Measurements from ENCODE around the gene TAAR6.
"Not testable (repeated sequence)": the region's sequence is repeated elsewhere in the genome, so short reads cannot be mapped to it uniquely, and the experiment has no call there.

TAAR6 gene, protein sequence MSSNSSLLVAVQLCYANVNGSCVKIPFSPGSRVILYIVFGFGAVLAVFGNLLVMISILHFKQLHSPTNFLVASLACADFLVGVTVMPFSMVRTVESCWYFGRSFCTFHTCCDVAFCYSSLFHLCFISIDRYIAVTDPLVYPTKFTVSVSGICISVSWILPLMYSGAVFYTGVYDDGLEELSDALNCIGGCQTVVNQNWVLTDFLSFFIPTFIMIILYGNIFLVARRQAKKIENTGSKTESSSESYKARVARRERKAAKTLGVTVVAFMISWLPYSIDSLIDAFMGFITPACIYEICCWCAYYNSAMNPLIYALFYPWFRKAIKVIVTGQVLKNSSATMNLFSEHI
- 0 reads per million in 2 donors for total RNA-seq

DNA sequence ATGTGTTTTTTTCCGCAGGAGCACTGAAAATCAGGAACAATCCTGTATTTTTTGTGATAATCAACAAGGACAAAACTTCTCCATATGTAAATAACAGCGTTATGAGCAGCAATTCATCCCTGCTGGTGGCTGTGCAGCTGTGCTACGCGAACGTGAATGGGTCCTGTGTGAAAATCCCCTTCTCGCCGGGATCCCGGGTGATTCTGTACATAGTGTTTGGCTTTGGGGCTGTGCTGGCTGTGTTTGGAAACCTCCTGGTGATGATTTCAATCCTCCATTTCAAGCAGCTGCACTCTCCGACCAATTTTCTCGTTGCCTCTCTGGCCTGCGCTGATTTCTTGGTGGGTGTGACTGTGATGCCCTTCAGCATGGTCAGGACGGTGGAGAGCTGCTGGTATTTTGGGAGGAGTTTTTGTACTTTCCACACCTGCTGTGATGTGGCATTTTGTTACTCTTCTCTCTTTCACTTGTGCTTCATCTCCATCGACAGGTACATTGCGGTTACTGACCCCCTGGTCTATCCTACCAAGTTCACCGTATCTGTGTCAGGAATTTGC, at the start of gene TAAR6:
Gene TAAR6 (plus strand): TSS at position 102 of the 557 bp plus-strand sequence. CDS start 0 bp downstream, at position 102.
- DNase-seq: no peak

DNA sequence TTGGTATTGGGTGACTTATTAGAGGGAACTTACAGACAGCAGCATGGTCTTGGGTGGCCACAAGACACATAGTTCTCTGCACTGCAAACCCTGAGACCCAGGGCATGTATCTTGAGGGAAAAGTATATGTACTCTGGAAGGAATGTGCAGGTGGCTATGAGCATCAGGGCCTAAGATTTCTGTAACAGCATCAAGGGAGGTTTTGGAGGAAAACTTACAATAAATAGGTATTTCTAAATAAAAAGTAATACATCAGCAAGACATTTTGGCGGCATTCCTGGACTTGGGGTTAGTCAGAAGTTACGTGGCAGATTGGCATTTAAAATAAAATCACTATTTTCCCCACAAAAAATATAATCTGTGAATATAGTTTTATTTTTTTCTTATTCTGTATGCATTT, 49.2 kb upstream of the TAAR6 start:
- no peak for DNase-seq

DNA sequence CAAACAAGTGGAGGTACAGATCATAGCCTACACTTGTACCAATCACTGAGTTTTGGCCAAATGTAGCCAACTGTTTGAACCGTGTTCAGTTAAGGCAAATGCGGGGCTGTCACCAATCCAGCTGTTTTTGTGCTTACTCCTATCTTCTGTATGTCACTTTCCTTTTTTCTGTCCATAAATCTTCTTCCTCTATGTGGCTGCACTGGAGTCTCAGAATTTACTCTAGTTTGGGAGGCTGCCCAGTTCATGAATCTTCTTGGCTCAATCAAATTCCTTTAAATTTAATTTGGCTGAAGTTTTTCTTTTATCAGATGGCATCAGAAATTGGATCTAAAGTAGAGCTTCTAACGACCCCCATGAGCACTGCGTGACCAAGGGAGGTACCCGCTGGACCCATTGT, 45.5 kb upstream of the TAAR6 start:
- DNase-seq: no peak

DNA sequence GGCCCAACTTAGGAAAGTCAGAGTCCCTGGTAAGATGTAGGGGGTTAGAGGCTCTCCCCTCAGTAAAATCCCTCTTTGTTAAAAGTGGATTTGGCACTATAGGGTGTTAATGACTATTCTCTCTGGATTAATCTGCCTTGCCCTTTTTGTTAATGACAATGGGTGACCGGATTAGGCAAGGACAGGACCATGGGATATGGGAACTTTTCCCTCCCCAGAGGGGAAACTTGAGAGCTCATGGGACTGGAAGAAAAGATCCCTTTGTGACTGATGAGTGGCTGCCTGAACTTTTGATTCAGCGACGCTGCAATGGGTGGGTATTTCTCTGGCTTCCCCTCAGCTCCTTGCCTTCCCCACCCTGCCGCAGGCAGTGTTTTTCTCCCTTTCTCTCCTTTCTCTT, 44.3 kb upstream of the TAAR6 start:
- no peak for DNase-seq

DNA sequence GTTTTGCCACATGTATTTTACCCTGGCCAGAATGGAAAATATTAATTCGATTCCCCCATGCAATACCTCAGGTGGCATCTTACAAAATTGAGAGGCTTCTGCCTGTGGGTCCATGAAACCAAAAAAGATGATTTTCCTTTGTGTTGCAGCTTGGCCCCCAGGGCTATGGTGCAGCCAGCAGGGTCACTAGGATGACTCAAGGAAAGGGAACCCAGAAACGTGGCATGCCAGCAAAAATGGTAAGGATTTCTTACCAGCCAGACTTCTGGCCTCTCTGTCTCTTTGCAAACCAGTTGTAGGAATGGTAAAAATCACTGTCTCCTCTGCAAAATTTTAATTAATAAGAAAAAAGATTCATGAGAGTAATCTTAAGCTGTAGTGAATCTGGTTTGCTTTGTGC, 43.7 kb upstream of the TAAR6 start:
- no peak for DNase-seq

DNA sequence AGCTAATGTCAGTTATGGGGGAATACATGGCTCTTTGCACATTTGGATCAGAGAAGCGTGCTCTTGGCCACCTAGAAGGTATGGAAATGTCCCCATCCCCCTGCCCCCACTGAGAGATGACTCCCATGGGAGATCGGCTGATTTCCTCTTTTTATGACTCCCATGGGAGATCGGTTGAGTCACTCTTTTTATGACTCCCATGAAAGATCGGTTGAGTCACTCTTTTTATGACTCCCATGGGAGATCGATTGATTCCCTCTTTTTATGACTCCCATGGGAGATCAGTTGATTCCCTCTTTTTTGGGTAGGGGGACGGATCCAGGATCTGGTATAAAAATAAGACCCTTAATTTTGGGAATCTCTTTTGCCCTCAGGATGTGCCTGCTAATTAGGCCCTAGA, 42.3 kb upstream of the TAAR6 start:
- DNase-seq: no peak

DNA sequence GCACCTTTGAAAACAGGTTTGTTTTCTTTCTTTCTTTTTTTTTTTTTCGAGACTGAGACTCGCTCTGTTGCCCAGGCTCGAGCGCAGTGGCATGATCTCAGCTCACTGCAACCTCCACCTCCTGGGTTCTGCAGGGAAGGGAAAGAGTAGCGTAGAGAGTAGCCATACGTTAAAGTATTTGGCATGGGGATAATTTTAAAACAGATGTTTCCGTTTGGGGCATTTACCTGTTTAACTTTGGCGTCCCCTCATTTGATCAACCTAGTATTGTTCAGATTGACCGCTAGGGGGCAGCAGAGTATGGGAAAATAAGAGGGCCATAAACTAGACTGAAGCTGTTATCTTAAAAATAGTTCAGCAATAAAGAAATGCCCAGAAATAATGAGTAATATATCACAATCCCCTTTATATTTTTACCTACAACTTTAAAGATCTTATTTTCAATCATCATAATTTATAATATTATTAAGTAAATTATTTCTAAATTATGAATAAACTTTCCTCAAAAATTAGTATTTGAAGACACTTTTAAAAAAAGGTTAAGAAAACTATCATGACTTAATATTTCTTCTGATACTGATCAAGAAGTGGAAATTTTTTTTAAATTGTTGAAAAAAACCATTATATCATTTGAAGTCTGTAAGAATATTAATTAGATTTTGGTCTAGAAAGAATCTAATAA, 39.7 kb upstream of the TAAR6 start:
- DNase-seq: no peak

DNA sequence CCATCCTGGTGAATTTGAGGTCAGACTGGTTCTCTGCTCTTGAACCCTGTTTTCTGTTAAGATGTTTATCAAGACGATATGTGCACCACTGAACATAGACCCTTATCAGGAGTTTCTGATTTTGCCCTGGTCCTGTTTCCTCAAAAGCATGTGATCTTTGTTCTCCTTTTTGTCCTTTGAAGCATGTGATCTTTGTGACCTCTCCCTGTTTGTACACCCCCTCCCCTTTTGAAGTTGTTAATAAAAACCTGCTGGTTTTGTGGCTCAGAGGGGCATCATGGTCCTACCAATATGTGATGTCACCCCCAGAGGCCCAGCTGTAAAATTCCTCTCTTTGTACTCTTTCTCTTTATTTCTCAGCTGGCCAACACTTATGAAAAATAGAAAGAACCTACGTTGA, 35.6 kb upstream of the TAAR6 start:
- not testable (repeated sequence) for DNase-seq

DNA sequence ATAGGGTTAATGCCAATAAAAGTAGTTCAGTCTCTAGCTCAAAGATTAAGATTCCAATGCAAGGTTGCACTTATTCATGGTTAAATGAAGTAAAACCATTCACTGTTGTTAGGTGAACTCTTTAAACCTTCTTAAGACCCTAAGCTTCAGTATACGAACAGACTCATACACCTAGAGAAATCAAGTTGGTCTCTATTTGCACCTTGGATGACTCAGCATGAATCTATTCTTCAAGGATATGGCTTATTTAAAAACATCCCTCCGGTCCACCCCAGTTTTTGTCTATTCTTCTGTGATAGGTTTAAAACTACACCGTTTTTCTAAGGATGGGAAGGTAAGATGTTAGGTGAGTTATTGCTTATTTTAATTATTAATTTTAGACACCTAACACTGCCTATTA, 33.0 kb upstream of the TAAR6 start:
- DNase-seq: no peak

DNA sequence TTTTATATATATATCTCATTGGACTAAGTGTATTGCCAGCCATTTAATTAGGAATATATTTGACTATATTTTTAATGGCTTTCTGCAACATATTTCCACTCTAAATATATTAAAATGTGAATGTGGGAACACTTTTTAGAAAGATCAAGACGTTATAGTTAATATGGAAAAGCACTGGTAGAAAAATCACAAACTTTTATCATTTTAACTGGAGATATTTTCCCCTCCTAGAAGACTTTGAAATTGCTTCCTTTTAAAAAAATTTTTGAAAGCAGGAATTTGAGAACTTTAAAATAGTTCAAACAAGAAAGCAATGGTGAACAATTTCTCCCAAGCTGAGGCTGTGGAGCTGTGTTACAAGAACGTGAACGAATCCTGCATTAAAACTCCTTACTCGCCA, 32.1 kb upstream of the TAAR6 start, which contains the start of gene TAAR9:
Gene TAAR9 (plus strand): TSS at position 301 of the 400 bp plus-strand sequence. CDS start 13 bp downstream, at position 314.
- no peak for DNase-seq

DNA sequence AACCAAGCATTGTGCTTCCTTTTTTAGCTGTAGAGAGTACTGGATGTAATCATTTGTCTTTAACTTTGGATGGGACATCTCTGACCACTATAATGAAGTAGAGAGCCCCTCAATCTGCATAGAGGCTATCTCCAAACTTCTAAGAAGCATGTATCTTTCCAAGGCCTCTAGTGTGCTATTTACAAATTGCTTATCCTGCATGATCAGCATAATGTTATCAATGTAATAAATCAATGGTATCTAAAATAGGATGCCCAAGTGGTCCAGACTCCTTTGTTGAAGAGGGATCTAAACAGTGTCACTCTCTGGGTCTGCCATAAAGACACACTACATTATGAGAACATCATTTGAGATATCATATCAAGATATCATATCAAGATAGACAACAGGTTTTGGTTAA, 25.3 kb upstream of the TAAR6 start:
- DNase-seq: no peak

DNA sequence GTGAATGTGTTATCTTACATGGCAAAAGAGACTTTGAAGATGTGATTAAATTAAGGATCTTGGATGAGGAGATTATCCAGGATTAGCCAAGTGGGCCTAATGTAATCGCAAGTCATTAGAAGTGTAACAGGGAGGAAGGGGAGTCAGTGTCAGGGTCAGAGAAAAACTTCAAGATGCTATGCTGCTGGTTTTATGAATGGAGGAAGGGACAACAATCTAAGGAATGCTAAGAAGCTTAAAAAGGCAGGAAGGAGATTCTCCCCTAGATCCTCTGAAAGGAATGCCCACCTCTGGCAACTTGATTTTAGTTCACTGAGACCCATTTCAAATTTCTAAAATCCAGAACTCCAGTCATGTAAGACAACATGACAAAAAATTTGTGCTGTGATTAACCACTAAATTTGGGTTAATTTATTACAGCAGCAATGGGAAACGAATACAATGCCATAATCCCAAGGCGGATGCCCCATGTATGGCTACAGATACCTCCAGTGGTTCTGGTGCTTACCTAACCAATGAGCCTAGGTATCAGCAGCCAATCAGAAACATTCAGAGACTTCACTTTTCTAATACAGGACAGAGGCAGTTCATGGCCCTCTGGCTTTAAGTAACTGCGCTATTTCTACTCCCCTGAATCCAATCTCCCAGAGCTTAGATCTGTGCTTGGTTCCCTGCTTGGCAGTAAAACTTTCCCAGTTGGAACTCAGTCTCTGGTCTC, 21.2 kb upstream of the TAAR6 start:
- no peak for DNase-seq

DNA sequence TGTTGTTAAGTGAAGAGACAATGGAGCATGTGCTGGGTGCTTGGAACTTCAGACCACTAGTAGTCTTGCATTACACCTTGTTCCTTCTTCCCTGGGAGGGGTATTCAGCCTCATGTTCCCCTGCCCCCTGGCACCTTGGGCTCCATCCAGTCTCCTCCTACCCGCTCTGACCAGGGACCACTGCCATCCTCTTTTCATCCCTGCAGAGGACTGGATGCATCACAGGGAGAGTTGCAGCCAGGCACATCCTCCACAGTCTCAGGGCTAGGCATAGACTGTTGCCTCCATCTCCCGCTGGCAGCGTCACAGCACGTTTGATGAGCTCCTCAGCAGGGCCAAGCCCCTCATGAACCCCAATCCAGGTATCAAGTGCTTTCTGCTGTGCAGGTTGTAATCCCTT, 18.9 kb upstream of the TAAR6 start:
- no peak for DNase-seq

DNA sequence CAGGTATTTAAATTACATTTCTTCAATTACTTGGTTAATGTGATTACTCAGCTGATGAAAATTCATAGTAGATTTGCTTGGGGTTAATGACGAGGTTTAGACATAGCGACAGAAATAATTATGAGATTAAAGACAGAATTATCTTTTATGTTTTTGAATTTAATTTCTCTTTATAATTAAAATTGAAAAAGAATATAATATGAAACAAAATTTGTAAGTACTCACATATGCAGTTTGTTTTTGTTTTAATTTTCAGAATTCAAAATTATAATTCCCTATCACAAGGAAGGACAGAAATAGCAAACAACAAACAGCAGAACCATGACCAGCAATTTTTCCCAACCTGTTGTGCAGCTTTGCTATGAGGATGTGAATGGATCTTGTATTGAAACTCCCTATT, 17.8 kb upstream of the TAAR6 start, which contains the start of gene TAAR8:
Gene TAAR8 (plus strand): TSS at position 301 of the 400 bp plus-strand sequence. CDS start 21 bp downstream, at position 322.
- DNase-seq: no peak

DNA sequence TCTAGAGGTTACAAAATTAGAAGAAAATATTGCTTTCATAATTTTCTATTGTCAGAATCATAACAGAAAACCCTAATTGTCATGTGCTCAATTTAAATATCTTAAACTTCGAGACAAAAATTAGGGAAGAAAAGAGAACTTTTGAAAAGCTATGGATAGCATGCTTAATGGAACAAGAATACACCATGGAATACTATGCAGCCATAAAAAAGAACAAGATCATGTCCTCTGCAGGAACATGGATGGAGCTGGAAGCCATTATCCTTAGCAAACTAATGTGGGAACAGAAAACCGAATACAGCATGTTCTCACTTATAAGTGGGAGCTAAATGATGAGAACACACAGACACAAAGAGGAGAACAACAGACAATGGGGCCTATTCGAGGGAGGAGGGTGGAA, 10.0 kb upstream of the TAAR6 start:
- DNase-seq: not testable (repeated sequence)

DNA sequence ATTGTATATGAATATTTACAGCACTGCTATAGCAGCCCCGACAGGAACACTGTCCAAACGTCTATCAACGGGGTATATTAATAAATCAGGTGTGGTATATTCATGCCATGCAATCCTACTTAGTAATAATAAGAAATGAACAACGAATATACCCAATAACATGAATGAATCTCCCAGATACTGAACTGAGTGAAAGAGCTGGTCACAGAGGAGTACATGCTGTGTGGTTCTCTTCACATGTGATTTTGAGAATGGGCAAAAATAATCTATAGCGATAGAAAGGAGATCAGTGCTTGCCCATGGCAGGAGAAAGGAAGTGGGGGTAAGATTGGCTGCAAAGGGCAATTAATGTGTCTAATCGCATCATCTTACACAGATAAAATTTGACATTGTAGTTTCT, 3.7 kb upstream of the TAAR6 start:
- DNase-seq: no peak

DNA sequence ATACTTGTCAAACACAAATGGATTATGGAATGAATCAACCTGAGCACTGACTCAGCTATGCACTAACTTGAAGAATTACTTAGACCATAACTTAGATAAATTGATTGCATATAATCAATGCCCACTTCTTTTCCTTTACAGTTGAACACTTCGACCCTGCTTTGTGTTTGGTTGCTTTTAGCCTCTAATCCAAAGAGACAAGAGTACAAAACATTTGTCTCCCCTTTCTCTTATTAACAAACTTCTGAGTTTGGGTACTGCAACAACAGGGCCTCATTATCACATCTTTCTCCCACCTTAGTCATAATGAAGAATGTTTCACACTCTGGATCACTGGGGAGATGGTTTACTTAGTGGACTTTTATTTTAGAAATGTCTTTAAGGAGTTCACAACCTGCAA, 2.6 kb upstream of the TAAR6 start:
- DNase-seq: no peak

DNA sequence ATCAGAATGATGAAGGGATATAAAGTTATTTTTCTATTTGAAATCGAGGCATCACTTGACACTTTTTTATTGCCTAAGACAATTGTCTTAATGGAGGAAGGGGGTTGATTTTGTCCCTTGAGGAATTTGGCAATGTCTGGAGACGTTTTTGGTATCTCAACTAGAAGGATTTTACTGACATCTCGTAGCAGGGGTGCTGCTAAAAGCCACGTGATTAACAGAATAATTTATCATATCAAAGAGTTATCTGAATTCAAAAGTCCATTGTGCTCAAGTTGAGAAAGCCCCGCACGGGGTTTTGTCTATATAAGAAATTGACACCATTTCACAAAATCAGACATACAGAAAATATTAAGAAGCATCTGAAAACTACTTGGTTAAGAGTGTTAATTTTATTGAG, 1.5 kb upstream of the TAAR6 start:
- no peak for DNase-seq

DNA sequence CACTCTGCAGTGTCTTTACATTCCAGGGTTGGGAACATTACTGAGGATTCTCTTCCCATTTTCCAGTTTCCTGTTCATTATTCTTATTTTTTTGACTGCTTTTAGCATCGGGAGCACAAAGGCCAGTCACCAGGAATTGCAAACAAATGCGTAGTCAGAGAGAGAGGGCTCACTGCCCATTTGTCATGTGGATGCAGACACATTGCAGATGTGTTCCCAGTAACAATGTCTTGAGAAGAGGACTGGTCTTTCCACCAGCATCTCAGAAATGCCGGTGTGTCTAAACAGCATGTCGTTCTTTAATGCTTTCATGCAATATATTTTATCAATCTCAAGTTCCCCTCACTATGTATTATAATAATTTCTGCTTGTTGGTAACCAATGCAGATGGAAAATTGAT, 952 bp upstream of the TAAR6 start:
- no peak for DNase-seq

DNA sequence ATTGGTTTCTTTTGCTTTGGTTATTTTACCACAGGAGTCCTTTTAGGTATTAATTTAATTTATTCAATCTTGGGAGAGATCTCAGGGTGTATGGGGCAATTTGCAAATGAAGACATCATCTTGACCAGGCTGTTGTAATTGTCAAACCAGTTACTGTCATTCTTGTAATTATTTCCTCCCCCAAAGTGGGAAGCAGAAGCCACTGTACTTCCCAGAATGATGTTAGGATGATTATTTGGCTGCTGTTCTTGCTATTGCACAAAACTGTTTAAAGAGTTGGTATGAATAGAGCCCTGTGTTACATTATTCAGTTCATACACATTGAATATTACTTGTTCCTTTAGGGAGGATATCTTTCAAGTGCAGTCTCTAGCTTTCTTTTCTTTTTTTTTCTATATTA, 1.7 kb downstream of the TAAR6 start:
- DNase-seq: no peak

DNA sequence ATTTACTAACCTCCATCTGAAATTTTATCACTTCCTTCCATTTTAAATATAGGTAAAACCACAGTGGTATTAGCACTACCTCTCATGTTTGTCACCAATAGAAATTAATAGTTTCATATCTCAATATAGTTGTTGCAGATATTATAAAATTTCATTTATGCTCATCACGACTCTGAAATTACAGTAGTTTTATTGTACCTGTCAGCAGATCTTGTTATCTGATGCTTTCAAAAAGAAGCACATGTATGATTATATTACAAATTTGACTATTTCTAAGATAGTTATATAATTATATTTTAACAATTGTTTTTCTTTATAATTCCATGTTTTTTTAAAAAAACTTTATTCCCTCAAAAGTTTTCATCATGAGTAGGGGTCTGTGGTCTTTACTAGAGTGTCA, 14.6 kb downstream of the TAAR6 start:
- no peak for DNase-seq

DNA sequence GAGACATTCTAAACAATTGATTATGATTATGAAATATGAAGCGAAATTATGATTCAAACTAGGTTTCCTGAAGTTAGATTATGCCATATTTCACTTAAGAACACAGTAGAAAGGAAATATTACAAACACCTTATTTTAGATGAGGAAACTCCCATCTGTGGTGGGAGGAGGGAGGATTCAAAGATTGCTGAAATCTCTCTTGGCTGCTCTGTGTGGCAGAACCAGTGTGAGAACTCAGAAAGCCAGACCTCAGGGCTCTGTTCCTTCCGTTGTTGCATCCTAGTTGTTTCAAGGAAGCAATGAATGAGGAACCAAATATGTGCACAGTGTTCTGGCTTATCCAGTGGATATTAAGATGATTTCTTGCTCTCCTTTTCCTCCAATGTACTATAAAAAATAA, 17.3 kb downstream of the TAAR6 start:
- DNase-seq: no peak

DNA sequence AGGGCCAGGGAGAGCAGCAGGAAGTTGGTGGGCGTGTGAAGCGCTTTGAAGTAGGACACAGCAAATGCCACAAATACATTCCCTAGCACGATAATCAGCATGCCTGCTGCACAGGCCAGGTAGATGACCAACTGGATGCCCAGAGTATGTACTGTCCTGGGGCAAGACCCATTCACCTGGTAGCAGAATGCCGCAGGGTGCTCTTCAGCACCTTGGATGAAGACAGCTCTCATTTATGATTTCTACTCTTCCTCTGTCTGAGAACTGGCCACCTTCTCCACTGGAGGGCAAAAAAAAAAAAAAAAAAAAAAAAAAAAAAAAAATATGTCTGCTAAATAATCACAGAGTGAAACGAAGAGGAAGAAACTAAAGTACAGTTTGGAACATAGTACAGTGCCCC, 19.3 kb downstream of the TAAR6 start, which contains the start of gene TAAR5:
Gene TAAR5 (minus strand): TSS at position 288 of the 400 bp plus-strand sequence. CDS start 55 bp downstream, at position 233.
- DNase-seq: no peak
